ENCODE data around the gene MYO5A.

MYO5A gene

DNA sequence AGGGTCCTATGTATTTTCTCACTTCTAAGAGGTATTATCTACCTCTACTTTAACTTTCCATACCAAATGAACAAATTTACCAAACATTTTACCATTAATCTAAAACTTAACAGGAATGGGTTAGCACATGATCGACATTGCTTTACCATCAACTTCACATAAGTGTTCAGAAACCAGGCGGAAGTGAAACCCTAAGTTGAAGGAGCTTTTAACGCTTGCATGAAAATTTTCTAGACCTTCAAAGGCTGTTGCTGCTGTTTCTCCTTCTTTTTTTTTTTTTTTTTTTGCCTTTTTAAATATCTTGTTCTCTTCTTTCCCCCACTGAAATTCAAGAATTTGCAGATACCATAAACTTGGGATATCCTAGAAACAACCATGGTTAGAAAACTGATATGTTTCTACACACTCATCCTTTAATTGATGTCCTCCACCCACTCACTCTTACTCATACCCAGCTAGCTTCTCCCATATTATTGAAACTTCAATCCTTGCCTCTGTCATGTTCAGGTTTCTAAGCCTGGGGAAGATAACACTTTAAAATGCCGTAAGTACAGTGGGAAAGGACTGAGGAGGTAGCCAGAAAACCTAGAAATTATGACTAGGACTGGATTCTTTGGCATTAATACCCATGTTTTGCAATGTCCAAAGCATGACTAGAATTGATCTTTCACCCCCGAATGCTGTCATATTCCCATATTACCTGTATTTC is 24.7 kb downstream of the MYO5A start:
- peak in 1 of 2 donors; percentile 21 for DNase-seq

DNA sequence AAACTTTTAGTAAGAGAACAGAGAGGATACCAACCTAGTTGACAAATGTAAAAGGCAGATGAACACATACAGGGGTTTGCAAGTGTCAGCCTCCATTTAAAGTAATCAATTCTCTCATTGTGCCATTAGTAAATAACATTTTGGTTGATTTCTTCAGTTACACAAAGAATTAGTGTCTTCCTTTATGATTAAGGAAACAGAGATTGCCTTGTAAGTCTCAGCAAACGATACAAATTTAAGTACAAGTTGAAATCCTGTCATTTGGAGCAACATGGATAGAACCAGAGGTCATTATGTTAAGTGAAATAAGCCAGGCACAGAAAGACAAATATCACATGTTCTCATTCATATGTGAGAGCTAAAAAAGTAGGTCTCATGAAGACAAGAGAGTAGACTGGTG is 26.1 kb downstream of the MYO5A start:
- DNase-seq: no peak

DNA sequence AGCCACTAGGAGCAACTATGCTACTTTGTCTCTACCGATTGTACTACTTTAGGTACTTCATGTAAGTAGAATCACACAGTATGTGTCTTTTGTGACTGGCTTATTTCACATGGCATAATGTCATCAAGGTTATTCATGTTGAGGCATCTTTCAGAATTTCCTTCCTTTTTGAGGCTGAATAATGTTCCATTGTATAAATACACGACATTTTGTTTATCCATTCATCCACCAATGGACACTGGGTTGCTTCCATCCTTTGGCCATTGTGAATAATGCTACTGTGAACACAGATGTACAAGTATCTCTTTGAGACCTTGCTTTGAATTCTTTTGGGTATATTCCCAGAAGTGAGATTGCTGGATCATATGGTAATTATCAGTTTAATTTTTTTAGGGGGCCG is 29.2 kb downstream of the MYO5A start:
- no peak for DNase-seq

DNA sequence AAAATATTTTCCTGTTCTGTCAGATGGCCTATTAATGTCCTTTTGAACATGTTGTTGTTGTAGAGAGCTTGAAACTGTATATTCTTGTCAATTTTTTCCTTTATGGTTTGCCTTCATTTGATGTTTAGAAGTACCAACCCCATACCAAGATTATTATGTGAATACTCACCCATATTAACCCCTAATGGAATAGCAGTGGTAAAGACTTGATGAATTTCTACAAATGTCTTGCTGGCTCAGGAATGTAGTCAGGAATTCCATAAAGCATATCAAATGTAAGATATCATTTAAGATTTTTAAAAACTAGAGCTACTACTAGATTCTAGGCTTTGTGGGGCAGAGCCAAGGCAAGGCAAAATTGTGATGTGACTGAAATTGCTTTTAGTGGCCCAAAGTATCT is 30.0 kb downstream of the MYO5A start:
- DNase-seq: no peak

DNA sequence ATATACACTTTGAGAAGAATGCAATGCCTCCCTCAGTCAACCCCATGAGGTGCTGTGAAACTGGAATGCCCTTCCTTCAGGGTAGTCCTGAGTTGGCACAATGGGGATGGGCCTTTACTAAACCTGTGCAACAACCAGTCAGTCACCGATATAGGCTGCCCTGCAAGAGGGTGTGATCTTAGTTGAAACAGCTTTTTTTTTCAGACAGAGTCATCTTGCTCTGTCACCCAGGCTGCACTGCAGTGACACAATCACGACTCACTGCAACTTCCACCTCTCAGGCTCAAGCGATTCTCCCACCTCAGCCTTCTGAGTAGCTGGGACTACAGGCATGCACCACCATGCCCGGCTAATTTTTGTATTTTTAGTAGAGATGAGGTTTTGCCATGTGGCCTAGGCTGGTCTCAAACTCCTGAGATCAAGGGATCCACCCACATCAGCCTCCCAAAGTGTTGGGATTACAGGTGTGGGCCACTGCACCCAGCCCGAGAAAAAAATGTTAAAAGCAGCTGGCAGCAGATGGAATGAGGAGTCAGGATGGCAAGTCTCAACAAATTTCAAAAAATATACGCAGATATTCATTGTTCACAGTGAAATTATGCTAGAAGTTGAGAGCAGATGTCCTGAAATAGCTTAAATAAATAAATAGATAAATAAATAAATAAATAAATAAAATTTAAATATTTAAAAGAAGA is 31.8 kb downstream of the MYO5A start:
- no peak for DNase-seq

DNA sequence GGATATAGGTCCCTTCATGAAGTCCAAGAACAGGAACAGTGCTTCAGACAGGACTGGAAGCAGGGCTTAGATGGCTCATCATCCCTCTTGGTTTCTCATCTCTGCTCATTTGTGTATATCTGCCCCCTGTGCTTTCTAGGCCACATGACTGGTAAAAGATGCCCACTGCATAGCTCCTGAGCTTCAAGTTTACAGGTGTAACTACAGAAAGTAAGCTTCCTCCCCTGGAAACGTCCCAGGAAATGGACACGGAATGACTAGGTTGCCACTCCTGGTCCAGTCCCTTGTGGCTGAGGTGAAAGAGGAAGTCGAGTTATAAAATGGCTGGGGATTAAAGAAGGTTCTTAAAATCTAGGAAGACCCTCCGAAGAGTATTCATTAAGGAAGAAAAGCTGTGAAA is 32.5 kb downstream of the MYO5A start:
- DNase-seq: no peak

DNA sequence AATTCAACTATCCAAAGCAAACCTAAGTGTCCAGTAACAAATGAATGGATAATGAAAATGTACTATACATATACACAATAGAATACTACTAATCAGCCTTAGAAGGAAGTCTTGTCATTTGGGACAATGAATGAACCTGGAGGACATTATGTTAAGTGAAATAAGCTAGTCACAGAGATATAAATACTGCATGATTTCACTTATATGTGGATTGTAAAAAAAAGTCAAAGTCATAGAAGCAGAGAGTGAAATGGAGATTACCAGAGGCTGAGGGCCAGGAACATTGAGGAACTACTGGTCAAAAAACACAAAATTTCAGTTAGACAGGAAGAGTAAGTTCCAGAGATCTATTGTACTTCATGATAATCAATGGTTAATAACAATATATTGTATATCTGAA is 33.6 kb downstream of the MYO5A start:
- no peak for DNase-seq

DNA sequence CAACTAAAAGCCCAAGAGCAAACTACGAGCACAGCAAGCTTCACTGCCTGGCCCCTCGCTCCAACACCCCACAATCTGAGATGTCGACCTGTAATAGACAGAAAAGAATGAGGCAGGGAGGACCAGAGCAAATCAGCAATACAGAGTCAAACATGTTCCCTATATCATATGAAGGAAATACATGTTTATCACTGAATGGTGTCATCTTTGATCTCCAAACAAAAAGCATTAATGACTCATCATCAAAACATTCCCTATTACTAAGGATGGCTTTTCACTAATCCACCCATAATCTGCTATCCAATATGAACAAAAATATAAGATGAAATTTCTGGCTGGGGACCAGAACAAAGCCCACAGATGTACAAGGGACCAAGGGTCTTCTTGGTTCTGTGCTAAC is 34.7 kb downstream of the MYO5A start:
- no peak for DNase-seq

DNA sequence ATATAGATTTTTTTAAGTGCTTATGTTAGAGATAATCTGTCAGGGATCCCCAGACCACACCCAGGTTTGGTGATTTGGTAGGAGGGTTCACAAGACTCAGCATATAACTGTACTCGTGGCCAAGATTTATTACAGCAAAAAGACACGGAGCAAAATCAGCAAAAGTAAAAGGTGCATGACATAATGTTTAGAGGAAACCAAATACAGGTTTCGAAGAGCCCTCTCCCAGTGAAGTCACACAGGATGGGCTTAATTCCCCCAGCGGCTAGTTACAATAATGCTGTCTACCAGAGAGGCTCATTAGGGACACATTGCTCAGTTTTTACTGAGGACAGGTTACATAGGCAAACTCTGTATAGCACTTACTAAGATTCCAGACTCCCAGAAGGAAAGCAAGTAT is 36.5 kb downstream of the MYO5A start:
- DNase-seq: no peak

DNA sequence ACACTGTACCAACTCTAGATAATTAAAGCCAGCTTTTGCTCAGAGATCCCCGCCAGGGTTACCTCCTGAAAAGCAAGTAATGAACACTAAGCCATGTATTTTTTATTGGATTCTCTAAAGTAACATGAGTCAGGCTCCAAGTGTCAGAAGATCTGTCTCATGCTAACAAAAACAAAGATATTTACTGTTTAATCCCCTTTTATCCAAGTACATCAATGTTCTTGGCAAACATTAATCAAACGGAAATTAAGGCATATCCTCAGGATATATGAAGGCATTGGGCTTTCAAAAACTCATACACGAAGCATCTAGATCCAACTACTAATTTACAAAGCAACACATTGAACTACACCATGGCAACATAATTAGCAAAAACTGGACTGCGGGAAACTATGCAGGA is 37.2 kb downstream of the MYO5A start:
- DNase-seq: no peak

DNA sequence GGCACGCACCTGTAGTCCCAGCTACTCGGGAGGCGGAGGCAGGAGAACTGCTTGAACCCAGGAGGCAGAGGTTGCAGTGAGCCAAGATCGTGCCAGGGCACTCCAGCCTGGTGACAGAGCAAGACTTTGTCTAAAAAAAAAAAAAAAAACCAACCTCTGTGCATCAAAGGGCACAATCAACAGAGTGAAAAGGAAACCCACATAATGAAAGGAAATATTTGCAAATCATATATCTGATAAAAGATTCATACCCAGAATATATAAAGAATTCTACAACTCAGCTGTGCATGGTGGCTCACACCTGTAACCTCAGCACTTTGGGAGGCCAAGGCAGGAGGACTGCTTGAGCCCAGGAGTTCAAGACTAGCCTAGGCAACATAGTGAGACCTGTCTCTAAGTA is 39.2 kb downstream of the MYO5A start:
- peak in 1 of 2 donors; percentile 36 for DNase-seq

DNA sequence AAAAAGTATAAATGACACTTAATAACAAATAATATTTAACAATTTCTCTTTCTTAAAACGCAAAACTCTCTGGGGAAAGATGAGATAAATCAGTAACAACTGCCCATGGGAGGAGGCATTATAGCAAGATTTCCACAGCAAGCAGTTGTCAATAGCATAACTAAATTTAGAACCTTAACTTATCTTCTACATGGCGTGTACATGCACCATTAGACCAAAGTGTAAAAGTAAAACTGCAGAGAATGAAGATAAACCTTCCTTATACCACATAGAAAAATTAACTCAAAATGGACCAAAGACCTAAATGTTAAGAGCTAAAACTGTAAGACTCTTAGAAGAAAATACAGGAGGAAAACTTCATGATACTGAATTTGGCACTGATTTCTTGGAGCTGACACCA is 39.9 kb downstream of the MYO5A start:
- peak in 1 of 2 donors; percentile 25 for DNase-seq

DNA sequence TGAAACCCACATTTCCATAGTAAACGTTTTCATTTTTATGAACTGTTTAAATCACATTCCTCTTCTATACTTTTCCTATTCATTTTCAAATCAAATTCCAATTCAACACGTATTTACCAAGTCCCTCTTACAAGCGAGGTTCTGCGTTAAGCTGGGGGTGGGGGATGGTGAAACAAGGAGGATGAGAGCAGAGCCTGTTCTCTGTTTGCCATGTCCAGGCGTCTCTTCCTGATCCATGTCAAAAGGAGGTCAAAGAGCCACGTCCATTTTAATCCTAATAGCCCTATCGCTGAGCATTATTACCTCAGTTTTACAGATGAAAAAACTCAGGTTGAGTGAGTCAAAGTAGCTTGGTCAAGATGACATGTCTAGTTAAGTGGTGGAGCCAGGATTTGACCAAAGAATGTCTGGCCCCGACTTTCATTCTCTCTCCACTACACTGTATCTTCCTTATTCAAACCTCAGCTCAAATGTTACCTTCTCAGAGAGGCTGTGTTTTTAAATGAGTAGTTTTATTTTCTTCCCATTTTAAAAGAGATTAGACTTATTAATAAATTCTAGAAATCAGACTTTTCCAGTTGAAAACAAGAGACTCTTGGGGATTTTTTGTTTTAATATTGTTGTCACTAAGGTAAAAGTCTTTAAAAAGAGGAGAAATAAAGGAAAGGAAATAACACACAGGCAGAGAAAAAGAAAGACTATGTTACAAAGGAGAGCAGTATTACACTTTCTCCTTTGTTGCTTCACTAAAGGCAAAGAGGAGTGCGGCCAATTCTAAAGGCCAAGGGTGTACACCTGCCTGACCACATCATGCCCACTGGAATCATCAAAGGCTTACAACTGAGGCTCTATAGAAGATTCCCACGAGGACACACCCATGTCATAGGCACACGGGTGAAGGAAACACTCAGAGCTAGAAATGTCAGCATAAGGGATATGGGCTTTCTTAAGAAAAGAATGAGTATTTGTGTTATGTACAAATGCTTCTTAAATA is 42.4 kb downstream of the MYO5A start:
- no peak for DNase-seq

DNA sequence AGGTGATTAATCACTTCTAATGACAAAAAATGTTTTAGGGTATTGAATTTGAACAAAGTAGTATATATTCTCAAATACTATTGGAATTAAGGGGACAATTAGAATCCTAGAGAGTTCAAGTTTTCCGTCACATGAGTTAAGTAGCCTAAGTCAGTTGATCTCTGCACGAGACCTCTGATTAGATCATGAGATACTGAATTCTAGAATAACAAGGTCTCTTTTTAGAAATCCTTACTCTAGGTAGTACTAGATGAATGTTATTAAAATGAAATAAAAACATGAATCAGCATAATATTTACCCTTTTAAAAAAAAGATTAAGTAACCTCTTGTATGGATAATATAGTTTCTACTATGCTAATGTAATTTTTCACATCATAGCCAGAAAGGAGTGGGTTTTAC is 43.4 kb downstream of the MYO5A start:
- DNase-seq: no peak

DNA sequence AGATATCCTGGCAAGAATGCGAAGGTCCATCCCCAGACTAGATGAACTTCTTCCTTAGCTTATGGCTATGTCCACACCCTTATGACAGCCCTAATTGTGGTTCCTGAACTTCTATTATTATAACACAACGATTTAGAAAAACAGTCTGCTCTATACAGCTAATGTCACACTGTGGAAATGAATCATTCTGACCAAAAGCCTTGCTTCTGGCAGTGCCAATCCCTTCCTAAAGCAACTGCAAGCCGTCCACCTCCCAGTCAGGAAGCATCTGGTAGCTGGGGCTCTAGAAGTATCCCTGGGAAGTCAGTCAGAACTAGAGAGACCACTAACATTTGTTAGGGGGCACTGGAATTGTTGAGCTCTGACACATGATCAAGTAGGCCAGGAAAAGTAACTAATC is 45.0 kb downstream of the MYO5A start:
- DNase-seq: no peak

DNA sequence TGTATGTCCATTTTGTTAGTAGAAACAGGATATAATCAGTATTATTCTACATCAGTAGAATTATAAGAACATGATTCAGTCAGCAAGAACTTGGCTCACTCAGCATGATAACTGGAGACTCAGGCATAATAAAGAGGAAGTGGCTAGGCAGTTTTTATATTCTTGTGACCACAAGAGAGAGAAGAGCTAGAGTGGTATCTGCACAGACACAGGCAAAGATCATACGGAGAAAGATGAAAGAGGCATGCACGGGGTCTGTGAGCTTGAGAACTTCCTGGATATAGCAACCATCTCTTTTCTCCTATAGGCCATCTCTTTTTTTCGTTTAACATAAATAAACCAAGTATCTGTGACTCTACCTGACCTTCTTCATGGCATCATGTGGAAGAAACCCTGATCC is 46.8 kb downstream of the MYO5A start:
- peak; percentile 71 to 85 for DNase-seq

DNA sequence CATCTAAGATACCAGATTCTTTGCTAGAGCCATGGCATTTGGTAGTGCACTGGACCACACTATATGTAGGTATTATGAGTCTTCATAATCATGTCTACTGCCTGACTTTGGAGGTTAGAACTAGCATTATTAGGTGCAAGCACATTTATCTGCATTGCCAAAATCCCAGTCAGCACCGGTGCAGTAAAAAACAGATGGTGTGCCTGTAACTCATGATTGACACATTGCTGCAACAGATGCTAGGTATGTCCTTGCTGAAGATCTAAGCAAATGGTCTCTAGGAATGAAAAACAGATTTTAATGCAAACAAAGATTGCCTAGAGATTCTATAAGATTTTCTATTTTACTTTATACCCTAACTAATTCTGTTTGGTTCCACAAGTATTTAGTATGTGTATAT is 47.7 kb downstream of the MYO5A start:
- no peak for DNase-seq

DNA sequence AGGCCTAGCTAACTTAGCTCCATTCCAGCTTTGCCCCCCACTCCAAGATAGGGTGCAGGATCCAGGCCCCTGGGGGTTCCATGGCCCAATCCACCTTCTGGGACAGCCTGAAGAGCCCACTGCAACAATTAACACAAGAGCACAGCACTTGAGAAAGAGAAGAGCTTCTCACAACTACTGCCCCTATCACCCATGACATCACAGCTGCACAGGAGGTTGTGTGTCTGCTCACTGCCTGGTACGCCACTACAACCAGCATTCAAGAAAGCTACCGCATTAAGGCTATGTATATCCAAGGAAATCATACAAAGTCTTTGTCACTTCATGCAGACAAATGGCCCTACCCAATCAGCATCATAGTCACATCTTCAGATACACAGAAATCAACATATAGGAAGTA is 62.0 kb downstream of the MYO5A start:
- DNase-seq: no peak

DNA sequence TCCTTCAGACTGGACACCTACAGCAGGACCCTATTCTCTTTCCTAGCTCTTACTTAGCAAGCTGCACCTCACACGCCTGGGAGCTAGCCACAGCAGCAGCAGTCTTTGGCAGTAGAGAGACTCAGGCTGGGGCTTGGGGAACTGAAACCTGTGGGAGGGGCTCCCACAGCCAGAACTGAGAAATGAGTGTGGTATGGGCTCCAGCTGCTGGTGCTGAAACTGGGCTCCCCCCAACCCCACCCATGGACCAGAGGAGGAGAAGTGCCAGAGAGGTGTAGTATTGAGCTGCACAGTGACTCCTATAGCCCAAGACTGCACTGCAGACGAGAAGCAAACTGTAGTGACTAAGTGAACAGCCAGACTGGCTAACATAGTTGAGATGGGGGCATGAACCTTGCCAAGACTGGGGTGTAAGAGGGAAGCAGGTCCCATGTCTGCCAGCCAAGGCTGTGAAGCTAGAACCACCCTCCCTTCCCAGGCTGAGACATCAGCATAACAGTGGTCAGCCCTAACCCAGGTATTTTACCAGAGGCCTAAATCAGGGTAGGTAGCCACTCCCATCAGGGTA is 62.5 kb downstream of the MYO5A start:
- peak; percentile 37 to 86 for DNase-seq

DNA sequence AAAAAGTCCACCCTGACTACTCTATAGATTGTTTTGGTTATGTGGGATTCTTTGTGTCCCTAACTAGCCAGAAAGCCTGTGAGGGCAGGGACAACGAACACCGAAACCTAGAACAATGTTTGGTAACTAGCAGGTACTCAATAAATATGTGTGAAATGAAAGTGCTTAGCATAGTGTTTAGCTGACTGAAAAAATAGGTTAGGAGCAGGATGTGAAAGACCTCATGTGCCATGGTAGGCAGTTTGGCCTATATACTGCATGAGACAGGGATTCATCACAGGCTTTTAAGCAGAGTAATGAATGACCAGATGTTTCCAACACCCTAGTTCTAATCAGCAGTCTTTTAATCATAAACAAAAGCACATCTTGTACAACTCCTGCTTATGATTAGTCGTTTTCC is 64.2 kb downstream of the MYO5A start:
- DNase-seq: peak in 1 of 2 donors; percentile 53

DNA sequence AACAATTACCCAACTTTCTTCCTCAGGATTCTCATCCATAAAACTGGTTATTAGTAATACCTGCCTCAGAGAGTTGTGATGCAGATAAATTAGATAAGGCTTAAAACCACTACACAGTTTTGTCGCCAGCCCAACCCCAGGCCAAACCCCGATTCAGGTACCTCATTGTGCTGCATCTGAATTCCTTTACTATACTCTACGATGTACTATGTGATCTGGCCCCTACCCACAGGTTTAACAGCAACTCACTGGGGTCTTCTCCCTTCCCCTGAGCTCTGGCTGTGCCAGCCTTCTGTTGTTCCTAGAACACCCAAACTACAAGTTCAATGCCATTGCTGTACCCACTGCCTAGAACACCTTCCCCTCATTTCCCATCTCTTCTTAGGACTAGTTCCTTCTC is 64.6 kb downstream of the MYO5A start:
- DNase-seq: peak in 1 of 2 donors; percentile 19

DNA sequence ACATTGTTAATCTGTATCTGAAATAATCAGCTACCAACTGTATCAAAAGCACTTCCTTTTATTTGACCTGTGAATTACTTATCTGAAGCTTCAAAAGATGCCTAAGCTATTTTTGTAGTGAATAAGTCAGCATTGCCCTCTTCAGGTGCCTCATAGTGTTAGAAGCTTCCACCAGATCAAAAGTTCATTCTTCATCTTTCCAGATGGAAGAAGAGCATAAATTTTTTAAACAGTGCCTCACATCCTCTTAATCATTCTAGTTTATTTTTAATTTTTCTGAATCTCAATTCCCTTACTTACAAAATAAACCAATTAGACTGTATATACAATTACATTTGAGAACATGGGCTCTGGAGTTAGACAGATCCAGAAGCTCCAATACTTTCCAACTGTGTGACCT is 65.0 kb downstream of the MYO5A start:
- DNase-seq: peak in 1 of 2 donors; percentile 36

DNA sequence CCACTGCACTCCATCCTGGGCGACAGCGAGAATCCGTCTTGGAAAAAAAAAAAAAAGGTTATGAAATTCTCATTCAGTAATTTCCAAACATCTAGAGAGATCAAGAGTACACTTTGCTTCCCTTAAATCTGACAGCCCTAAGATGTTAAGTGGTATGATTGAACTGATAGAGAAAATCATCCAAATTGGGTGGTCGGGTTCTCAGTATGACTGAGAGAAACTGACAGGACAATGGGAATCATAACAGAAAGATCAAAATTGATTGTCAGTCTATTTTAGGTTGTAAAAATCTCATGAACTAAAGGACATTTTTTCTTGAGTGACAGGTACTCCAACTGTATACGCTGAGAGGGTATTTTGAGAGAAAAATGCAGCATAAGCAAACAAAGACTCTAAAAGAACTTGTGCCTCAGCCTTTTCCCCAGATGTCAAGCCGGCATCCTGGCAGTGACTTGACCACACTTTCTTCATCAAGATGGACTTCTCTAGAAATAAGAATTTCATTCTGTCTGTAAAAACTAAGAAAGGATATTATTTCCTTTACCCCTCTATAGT is 65.8 kb downstream of the MYO5A start:
- DNase-seq: no peak
